Measurements from ENCODE around the gene COA8. TPM values are rescaled to one million over a fixed set of nuclear protein-coding genes. Genes with fewer than 3 reads are reported as not detected.

Gene COA8
- total RNA-seq, 8 experiments from 2014 or later: 38.8 to 69.5 (median 56.7) TPM

- Histone ChIP-seq H3K4me3 (peak overlapping the region; percentile 55 to 100 (median 93)), H3K27ac (peak overlapping the region; percentile 97 to 99), H3K4me1 (replicated peaks in 1 of 2) (peaks cover 13 to 32% of the 10 kb centered on the region in 2 donors)
- ATAC-seq (replicated peaks in 6 of 8): no peak
- 0 to 10% (median 0%) methylated on average over 1 to 22 of the region's 22 CpGs for WGBS, 10 experiments
- in situ Hi-C loops (cut with MboI; ENCODE audit: low pct_unique_long_range_greater_than_20kb in 2 of 9, low sequenced_read_pairs in 9 of 9, unreplicated experiment in 9 of 9): no loop called here
These were observed 463 bp downstream of the COA8 start for GRCh38 chr14:103563226-103563620.

DNA sequence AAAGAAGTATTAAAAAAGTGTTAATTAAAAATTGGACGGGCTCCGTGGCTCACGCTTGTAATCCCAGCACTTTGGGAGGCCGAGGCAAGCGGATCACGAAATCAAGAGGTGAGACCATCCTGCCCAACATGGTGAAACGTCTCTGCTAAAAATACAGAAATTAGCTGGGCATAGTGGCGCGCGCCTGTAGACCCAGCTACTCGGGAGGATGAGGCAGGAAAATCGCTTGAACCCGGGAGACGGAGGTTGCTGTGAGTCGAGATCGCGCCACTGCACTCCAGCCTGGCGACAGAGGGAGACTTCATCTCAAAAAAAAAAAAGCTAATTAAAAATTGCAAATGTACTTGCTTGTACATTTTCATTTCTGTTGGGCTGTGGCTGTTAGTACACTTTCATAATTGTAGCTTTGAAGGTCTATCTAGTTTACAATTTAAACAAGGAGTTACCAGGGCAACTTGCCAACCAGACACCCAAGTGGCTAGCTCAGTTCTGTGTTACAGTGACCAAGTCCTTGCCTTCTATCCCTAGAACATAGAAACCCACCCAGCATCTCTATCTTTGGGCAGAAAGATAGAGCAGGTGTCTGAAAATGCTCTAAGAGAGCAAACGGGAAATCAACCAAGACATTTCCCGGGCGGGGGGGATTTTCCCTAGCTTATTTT is 1.2 kb downstream of the COA8 start:
- peak in 1 of 8 experiments; percentile 9 for ATAC-seq (replicated peaks in 6 of 8)
- Histone ChIP-seq H3K27ac (no peak overlapping the region), H3K4me1 (replicated peaks in 1 of 2) (peaks cover 13 to 28% of the 10 kb centered on the region in 2 donors), H3K4me3 (peak overlapping the region; percentile 55 to 100 (median 93))
- 44 to 80% (median 63%) methylated on average over 2 to 17 of the region's 21 CpGs; no CpG with 5 or more reads in 1 of the 10 experiments for WGBS, 10 experiments
- in situ Hi-C loops (cut with MboI; ENCODE audit: low pct_unique_long_range_greater_than_20kb in 2 of 9, low sequenced_read_pairs in 9 of 9, unreplicated experiment in 9 of 9): no loop called here

GRCh38 chr14:103568952-103569351 is 6.2 kb downstream of the COA8 start:
- 0 to 35% (median 7%) methylated on average over 1 to 8 of the region's 8 CpGs; no CpG with 5 or more reads in 3 of the 10 experiments for WGBS, 10 experiments
- Histone ChIP-seq H3K4me3 (peak overlapping the region in 2 of 5 donors; percentile 1 to 5), H3K4me1 (replicated peaks in 1 of 2) (peaks cover 7 to 13% of the 10 kb centered on the region in 2 donors), H3K27ac (peak overlapping the region; percentile 62 to 68)
- in situ Hi-C loops (cut with MboI; ENCODE audit: low pct_unique_long_range_greater_than_20kb in 2 of 9, low sequenced_read_pairs in 9 of 9, unreplicated experiment in 9 of 9): no loop called here
- ATAC-seq (replicated peaks in 6 of 8): peak; percentile 72 to 95 (median 86)

- Histone ChIP-seq H3K4me3 (peak overlapping the region in 1 of 5 donors; percentile 5), H3K4me1 (replicated peaks in 1 of 2) (peaks cover 7 to 10% of the 10 kb centered on the region in 2 donors), H3K27ac (peak overlapping the region; percentile 62 to 68)
- 14 to 94% (median 54%) methylated on average over 1 to 8 of the region's 11 CpGs; no CpG with 5 or more reads in 2 of the 10 experiments for WGBS, 10 experiments
- ATAC-seq (replicated peaks in 6 of 8): peak in 5 of 8 experiments; percentile 6 to 52 (median 40)
- in situ Hi-C loops (cut with MboI; ENCODE audit: low pct_unique_long_range_greater_than_20kb in 2 of 9, low sequenced_read_pairs in 9 of 9, unreplicated experiment in 9 of 9): no loop called here
These were observed 6.6 kb downstream of the COA8 start for GRCh38 chr14:103569408-103569807.

DNA sequence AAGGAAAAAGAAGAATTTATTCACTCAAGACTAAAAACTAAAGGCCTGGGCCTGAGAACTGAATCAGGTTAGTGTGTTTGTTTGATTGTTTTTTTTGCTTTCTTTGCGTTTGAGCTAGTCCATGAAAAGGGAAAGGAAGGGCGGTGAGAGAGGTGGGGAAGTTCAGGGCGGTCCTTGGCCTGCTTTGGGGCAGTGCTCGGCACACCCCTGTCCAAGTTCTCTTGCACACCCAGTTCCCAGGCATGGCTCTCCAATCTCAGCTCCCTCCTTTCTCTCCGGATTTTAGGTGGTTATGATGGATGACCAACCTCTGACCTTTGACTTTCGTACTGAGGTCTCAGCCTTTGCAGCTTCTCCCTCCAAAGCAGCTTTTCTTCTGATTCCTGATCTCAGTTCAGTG is 11.3 kb downstream of the COA8 start:
- no peak for ATAC-seq (replicated peaks in 6 of 8)
- Histone ChIP-seq H3K4me3 (no peak overlapping the region), H3K27ac (no peak overlapping the region), H3K4me1 (replicated peaks in 1 of 2) (peaks cover 4 to 6% of the 10 kb centered on the region in 2 donors)
- in situ Hi-C loops (cut with MboI; ENCODE audit: low pct_unique_long_range_greater_than_20kb in 2 of 9, low sequenced_read_pairs in 9 of 9, unreplicated experiment in 9 of 9): no loop called here
- WGBS, 10 experiments: 17 to 86% (median 51%) methylated on average over 1 to 6 of the region's 6 CpGs; no CpG with 5 or more reads in 2 of the 10 experiments

GRCh38 chr14:103574707-103575285 is 12.0 kb downstream of the COA8 start:
- WGBS, 10 experiments: 80 to 100% (median 97%) methylated on average over 1 to 8 of the region's 18 CpGs; no CpG with 5 or more reads in 3 of the 10 experiments
- no peak overlapping the region for H3K4me3 ChIP-seq
- peaks cover 2 to 3% of the 10 kb centered on the region in 2 donors for H3K4me1 ChIP-seq (replicated peaks in 1 of 2)
- H3K27ac ChIP-seq: no peak overlapping the region
- in situ Hi-C loops (cut with MboI; ENCODE audit: low pct_unique_long_range_greater_than_20kb in 2 of 9, low sequenced_read_pairs in 9 of 9, unreplicated experiment in 9 of 9): no loop called here
- ATAC-seq (replicated peaks in 6 of 8): no peak

- Histone ChIP-seq H3K27ac (no peak overlapping the region), H3K4me1 (replicated peaks in 1 of 2) (peaks cover 0 to 3% of the 10 kb centered on the region in 2 donors), H3K4me3 (no peak overlapping the region)
- WGBS, 10 experiments: 4 to 48% (median 21%) methylated on average over 2 to 7 of the region's 9 CpGs; no CpG with 5 or more reads in 2 of the 10 experiments
- peak; percentile 94 to 99 (median 97) for ATAC-seq (replicated peaks in 6 of 8)
- in situ Hi-C loops (cut with MboI; ENCODE audit: low pct_unique_long_range_greater_than_20kb in 2 of 9, low sequenced_read_pairs in 9 of 9, unreplicated experiment in 9 of 9): no loop called here
These were observed 13.7 kb downstream of the COA8 start for GRCh38 chr14:103576371-103577024.

DNA sequence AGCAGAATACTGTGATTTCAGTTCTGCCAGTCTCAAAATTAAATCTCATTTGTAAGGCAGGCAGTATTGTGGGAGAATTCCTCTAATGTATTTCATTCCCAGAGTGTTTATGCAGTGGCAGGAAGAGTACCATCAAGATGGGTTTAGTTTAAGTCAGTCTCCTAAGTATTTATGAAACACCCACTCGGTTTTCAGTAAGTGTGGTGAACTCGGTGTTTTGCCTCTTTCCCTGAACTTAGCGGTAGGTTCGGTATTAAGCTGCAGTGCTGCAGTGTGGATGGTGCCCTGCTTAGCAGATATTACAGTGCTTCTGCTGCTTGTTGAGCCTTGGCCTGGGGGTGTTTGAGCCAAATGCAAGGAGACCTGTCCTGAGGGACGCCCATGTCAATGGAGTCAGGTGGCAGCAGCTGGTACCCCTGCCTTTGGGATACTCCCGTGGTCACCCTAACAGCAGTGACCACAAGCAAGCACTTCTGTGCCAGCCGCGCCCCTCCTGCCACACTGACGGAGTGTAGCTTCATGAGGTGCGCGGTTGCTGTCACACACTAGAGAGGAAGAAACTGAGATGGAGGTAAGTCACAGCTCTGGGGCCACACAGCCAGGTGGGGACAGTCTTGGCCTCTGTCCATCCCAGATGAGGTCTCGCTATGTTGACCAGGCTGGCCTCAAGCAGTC is 15.8 kb downstream of the COA8 start:
- in situ Hi-C loops (cut with MboI; ENCODE audit: low pct_unique_long_range_greater_than_20kb in 2 of 9, low sequenced_read_pairs in 9 of 9, unreplicated experiment in 9 of 9): no loop called here
- H3K27ac ChIP-seq: no peak overlapping the region
- no peak for ATAC-seq (replicated peaks in 6 of 8)
- peaks cover 0 to 3% of the 10 kb centered on the region in 2 donors for H3K4me1 ChIP-seq (replicated peaks in 1 of 2)
- no peak overlapping the region for H3K4me3 ChIP-seq
- 40 to 100% (median 92%) methylated on average over 1 to 10 of the region's 12 CpGs; no CpG with 5 or more reads in 2 of the 10 experiments for WGBS, 10 experiments

- ATAC-seq (replicated peaks in 6 of 8): no peak
- in situ Hi-C loops (cut with MboI; ENCODE audit: low pct_unique_long_range_greater_than_20kb in 2 of 9, low sequenced_read_pairs in 9 of 9, unreplicated experiment in 9 of 9): no loop called here
- peaks cover 0 to 3% of the 10 kb centered on the region in 2 donors for H3K4me1 ChIP-seq (replicated peaks in 1 of 2)
- H3K4me3 ChIP-seq: no peak overlapping the region
- WGBS, 10 experiments: 90 to 100% (median 100%) methylated on average over 1 to 10 of the region's 11 CpGs; no CpG with 5 or more reads in 1 of the 10 experiments
- no peak overlapping the region for H3K27ac ChIP-seq
These were observed 18.4 kb downstream of the COA8 start for GRCh38 chr14:103581206-103581605.

GRCh38 chr14:103581954-103582703 is 19.4 kb downstream of the COA8 start:
- in situ Hi-C loops (cut with MboI; ENCODE audit: low pct_unique_long_range_greater_than_20kb in 2 of 9, low sequenced_read_pairs in 9 of 9, unreplicated experiment in 9 of 9): no loop called here
- Histone ChIP-seq H3K4me1 (replicated peaks in 1 of 2) (no peaks in the 10 kb centered on the region), H3K27ac (no peak overlapping the region), H3K4me3 (no peak overlapping the region)
- no peak for ATAC-seq (replicated peaks in 6 of 8)
- 91 to 100% (median 96%) methylated on average over 1 to 7 of the region's 26 CpGs; no CpG with 5 or more reads in 4 of the 10 experiments for WGBS, 10 experiments

DNA sequence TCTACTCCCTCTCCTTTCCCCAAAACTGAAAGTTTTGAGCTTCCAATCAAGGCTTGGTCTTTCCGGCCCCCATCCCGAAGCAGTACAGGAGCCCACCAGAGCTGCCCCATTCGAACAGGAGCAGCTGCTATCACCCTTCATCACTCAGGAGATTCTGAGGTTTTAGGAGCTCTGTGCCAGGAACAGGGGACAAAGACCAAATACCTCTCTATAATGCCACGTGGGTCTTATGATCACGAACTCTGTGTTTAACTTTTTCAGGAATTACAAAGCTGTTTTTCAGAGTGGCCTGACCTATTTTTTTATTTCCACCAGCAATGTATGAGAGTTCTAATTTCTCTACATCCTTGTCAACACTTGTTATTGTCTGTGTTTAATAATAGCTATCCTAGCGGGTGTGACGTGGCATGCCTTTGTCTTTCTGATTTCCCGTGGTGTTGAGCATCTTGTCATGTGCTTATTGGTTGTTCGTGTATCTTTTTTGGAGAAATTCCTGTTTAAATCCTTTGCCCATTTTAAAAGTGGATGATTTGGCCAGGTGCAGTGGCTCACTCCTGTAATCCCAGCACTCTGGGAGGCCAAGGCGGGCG is 21.7 kb downstream of the COA8 start:
- no peak for ATAC-seq (replicated peaks in 6 of 8)

GRCh38 chr14:103593577-103593976 is 30.8 kb downstream of the COA8 start:
- Histone ChIP-seq H3K4me1 (replicated peaks in 1 of 2) (peaks cover 24% of the 10 kb centered on the region in 2 donors), H3K4me3 (no peak overlapping the region), H3K27ac (peak overlapping the region in 1 of 2 donors; percentile 53)
- in situ Hi-C loops (cut with MboI; ENCODE audit: low pct_unique_long_range_greater_than_20kb in 2 of 9, low sequenced_read_pairs in 9 of 9, unreplicated experiment in 9 of 9): no loop called here
- ATAC-seq (replicated peaks in 6 of 8): no peak
- 80 to 100% (median 91%) methylated on average over 1 to 5 of the region's 6 CpGs; no CpG with 5 or more reads in 1 of the 10 experiments for WGBS, 10 experiments

More for the DNA sequence above, 21.7 kb downstream of the COA8 start:
- Histone ChIP-seq H3K27ac (no peak overlapping the region), H3K4me1 (replicated peaks in 1 of 2) (no peaks in the 10 kb centered on the region), H3K4me3 (no peak overlapping the region)
- in situ Hi-C loops (cut with MboI; ENCODE audit: low pct_unique_long_range_greater_than_20kb in 2 of 9, low sequenced_read_pairs in 9 of 9, unreplicated experiment in 9 of 9): no loop called here
- 69 to 100% (median 87%) methylated on average over 2 to 8 of the region's 11 CpGs; no CpG with 5 or more reads in 2 of the 10 experiments for WGBS, 10 experiments

Data from motor neuron (in vitro differentiated cells).